ENCODE results near the gene TRIP10. TPM values are rescaled to one million over a fixed set of nuclear protein-coding genes. Genes with fewer than 3 reads are reported as not detected.
A peak's percentile ranks its signal among the peaks of the same experiment; 100 is the strongest.

The TRIP10 gene
- total and polyA plus RNA-seq, 2 of the 13 experiments (the other 11 are each of a cell fraction or from before 2014, with no cell fraction given), result 32.5 to 33.2 TPM

- TF ChIP-seq ZNF460 (CRISPR knock-in tag; IDR thresholded peaks at IDR 0.05; ENCODE audit: borderline replicate concordance), result peak; percentile 69; the same call in 1 of the 2 replicates
- peak; percentile 73; the same call in 1 of the 3 replicates for TF ChIP-seq MXI1 (IDR thresholded peaks at IDR 0.05; ENCODE audit: borderline replicate concordance, low read depth, low read length)
- TF ChIP-seq ZNF17 (CRISPR knock-in tag; IDR thresholded peaks at IDR 0.05), result no peak
- no peak for TF ChIP-seq ZNF367 (CRISPR knock-in tag; IDR thresholded peaks at IDR 0.05; ENCODE audit: borderline replicate concordance)
- TF ChIP-seq KDM1A (CRISPR knock-in tag; IDR thresholded peaks at IDR 0.05), result no peak
- TF ChIP-seq TBP (CRISPR knock-in tag; IDR thresholded peaks at IDR 0.05), result no peak
- no peak for TF ChIP-seq IKZF1 (IDR thresholded peaks at IDR 0.05)
- TF ChIP-seq HOXA3 (CRISPR knock-in tag; IDR thresholded peaks at IDR 0.05), result peak; percentile 77
- TF ChIP-seq DBP (CRISPR knock-in tag; IDR thresholded peaks at IDR 0.05; ENCODE audit: not compliant biosample characterization), result no peak
- TF ChIP-seq ZNF431 (CRISPR knock-in tag; IDR thresholded peaks at IDR 0.05; ENCODE audit: borderline replicate concordance, low read depth), result no peak
- TF ChIP-seq ZNF121 (CRISPR knock-in tag; IDR thresholded peaks at IDR 0.05), result 0 out of 2 replicates have a peak, but pooled peaks have one; percentile 21
- TF ChIP-seq, protein P1, sequence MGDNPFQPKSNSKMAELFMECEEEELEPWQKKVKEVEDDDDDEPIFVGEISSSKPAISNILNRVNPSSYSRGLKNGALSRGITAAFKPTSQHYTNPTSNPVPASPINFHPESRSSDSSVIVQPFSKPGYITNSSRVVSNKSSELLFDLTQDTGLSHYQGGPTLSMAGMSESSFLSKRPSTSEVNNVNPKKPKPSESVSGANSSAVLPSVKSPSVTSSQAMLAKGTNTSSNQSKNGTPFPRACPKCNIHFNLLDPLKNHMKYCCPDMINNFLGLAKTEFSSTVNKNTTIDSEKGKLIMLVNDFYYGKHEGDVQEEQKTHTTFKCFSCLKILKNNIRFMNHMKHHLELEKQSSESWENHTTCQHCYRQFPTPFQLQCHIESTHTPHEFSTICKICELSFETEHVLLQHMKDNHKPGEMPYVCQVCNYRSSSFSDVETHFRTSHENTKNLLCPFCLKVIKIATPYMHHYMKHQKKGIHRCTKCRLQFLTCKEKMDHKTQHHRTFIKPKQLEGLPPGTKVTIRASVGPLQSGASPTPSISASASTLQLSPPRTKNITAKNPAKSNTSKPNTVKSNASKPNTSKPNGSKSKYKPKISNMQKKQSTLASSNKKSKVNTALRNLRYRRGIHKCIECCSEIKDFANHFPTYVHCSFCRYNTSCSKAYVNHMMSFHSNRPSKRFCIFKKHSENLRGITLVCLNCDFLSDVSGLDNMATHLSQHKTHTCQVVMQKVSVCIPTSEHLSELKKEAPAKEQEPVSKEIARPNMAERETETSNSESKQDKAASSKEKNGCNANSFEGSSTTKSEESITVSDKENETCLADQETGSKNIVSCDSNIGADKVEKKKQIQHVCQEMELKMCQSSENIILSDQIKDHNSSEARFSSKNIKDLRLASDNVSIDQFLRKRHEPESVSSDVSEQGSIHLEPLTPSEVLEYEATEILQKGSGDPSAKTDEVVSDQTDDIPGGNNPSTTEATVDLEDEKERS (CRISPR knock-in tag; IDR thresholded peaks at IDR 0.05), result no peak; the same call in 1 of the 2 replicates
- TF ChIP-seq GATAD2A (CRISPR knock-in tag; IDR thresholded peaks at IDR 0.05), result peak; percentile 97
- TF ChIP-seq NCOR1 (IDR thresholded peaks at IDR 0.05; ENCODE audit: borderline replicate concordance, low read length), result peak; percentile 57; the same call in 1 of the 2 replicates
- peak; percentile 31; a peak in 2 of 4 replicates for TF ChIP-seq NR2F1 (CRISPR knock-in tag; IDR thresholded peaks at IDR 0.05)
- TF ChIP-seq ZNF224 (CRISPR knock-in tag; IDR thresholded peaks at IDR 0.05), result no peak
- TF ChIP-seq FIP1L1 (IDR thresholded peaks at IDR 0.05; ENCODE audit: borderline replicate concordance, insufficient read depth, low read depth, low read length), result no peak
- TF ChIP-seq ERF (CRISPR knock-in tag; IDR thresholded peaks at IDR 0.05), result peak; percentile 94
- TF ChIP-seq JDP2 (CRISPR knock-in tag; IDR thresholded peaks at IDR 0.05; ENCODE audit: borderline replicate concordance), result no peak
- no peak for TF ChIP-seq SALL2 (CRISPR knock-in tag; IDR thresholded peaks at IDR 0.05)
- TF ChIP-seq, protein P2, sequence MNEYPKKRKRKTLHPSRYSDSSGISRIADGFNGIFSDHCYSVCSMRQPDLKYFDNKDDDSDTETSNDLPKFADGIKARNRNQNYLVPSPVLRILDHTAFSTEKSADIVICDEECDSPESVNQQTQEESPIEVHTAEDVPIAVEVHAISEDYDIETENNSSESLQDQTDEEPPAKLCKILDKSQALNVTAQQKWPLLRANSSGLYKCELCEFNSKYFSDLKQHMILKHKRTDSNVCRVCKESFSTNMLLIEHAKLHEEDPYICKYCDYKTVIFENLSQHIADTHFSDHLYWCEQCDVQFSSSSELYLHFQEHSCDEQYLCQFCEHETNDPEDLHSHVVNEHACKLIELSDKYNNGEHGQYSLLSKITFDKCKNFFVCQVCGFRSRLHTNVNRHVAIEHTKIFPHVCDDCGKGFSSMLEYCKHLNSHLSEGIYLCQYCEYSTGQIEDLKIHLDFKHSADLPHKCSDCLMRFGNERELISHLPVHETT (CRISPR knock-in tag; conservative IDR thresholded peaks at IDR 0.05), result no peak
- TF ChIP-seq ZNF772 (CRISPR knock-in tag; IDR thresholded peaks at IDR 0.05), result no peak
- no peak; the same call in 1 of the 2 replicates for TF ChIP-seq ELF4 (CRISPR knock-in tag; IDR thresholded peaks at IDR 0.05; ENCODE audit: borderline replicate concordance)
- no peak for TF ChIP-seq SYNCRIP (IDR thresholded peaks at IDR 0.05; ENCODE audit: insufficient read depth, low read depth, low read length)
- no peak for TF ChIP-seq ZNF83 (CRISPR knock-in tag; IDR thresholded peaks at IDR 0.05; ENCODE audit: borderline replicate concordance)
These were observed 16.3 kb upstream of the TRIP10 start (continued) for GRCh38 chr19:6723108-6723618.

All from HepG2 (cell line).